ENCODE measurements around the gene TBC1D22A.

GRCh38 chr22:47034905-47035419 is 272.5 kb downstream of the TBC1D22A start:
- TF ChIP-seq CTCF (IDR thresholded peaks at IDR 0.05): no peak
- TF ChIP-seq RCOR1 (IDR thresholded peaks at IDR 0.05; ENCODE audit: low read length): no peak
- no peak for TF ChIP-seq POLR2AphosphoS5 (IDR thresholded peaks at IDR 0.05; ENCODE audit: low read depth, low read length)
- no peak for TF ChIP-seq JUND (IDR thresholded peaks at IDR 0.05)
- no peak for TF ChIP-seq FOXM1 (IDR thresholded peaks at IDR 0.05; ENCODE audit: low read depth)
- no peak for TF ChIP-seq FOXJ3 (CRISPR knock-in tag; IDR thresholded peaks at IDR 0.05)
- TF ChIP-seq RXRA (IDR thresholded peaks at IDR 0.05; ENCODE audit: borderline replicate concordance, low read depth): no peak
- no peak for TF ChIP-seq YY1 (IDR thresholded peaks at IDR 0.05; ENCODE audit: low read depth)
- no peak for TF ChIP-seq RFX5 (IDR thresholded peaks at IDR 0.05; ENCODE audit: low read length)
- TF ChIP-seq EZH2phosphoT487 (IDR thresholded peaks at IDR 0.05; ENCODE audit: borderline replicate concordance, low read depth): no peak
- no peak for TF ChIP-seq MXI1 (IDR thresholded peaks at IDR 0.05; ENCODE audit: low read depth, low read length)
